HG02885 (cell line): ENCODE measurements around the gene MEF2D.

Source experiments
- ATAC-seq: cut with Tn5 transposase; IDR thresholded peaks from one replicate; pipeline ENCODE4 v1.9.1; 2021; ENCODE audit warnings: mild to moderate bottlenecking; ENCODE audit not compliant: unreplicated experiment, poor library complexity

MEF2D gene

GRCh38 chr1:156417401-156418020 lies 83.1 kb downstream of the MEF2D start:
- ATAC-seq, result no peak

- no peak for ATAC-seq
These were observed 83.6 kb downstream of the MEF2D start for GRCh38 chr1:156416993-156417392.

- no peak for ATAC-seq
These were observed 86.0 kb downstream of the MEF2D start for GRCh38 chr1:156414461-156415064.
